Esophagus squamous epithelium (tissue), 4 donors: ENCODE measurements around the gene MEDAG.

Experiments
- CTCF ChIP-seq, 6 experiments: fragments of 450-650 bp in 4 of 6; fragments of 200-600 bp in 2 of 6; sonication (generic) in 2 of 6; IDR thresholded peaks; one replicate each; pipeline ENCODE4 v1.5.1; 2016 to 2019; ENCODE audit warnings: antibody characterized with exemption in 6 of 6, mild to moderate bottlenecking in 4 of 6, moderate library complexity in 4 of 6
- POLR2A ChIP-seq, 4 donors: fragments of 450-650 bp; IDR thresholded peaks; one replicate each; pipeline ENCODE4 v1.6.1; 2017; ENCODE audit warnings: antibody characterized with exemption in 4 of 4, mild to moderate bottlenecking in 4 of 4, moderate library complexity in 3 of 4

- TF ChIP-seq CTCF (IDR thresholded peaks at IDR 0.05) (no peak), POLR2A (IDR thresholded peaks at IDR 0.05) (no peak)
Observed at GRCh38 chr13:30857636-30858035, 48.4 kb upstream of the MEDAG start.
